ENCODE results near the gene AK5.

Gene AK5

DNA sequence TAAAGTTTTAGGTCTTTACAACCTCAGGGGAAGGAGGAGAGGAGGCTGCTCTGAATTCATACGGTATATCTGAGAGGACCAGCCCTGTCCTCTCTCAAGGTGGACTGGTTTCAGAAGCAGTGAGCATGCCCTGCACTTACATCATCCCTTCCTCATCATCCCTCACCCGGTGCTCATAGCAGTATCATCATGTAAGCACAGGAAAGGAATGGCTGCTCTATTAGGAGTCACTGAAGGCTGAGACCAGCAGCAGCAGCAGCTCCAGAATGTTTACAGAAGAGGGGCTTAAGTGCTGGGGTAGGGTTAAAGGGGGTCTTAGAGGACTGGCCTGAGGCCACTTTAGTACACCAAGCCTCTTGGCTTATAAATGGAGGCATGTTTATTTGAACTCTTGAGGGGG is 185.9 kb downstream of the AK5 start:
- no peak for ATAC-seq
- no peak for TF ChIP-seq ZC3H10 (CRISPR knock-in tag; IDR thresholded peaks at IDR 0.05)
- TF ChIP-seq OSR1 (CRISPR knock-in tag; IDR thresholded peaks at IDR 0.05): no peak
- no peak for TF ChIP-seq RARB (CRISPR knock-in tag; IDR thresholded peaks at IDR 0.05)
- no peak for TF ChIP-seq PPARA (CRISPR knock-in tag; IDR thresholded peaks at IDR 0.05; ENCODE audit: borderline replicate concordance)
- TF ChIP-seq BACH2 (CRISPR knock-in tag; IDR thresholded peaks at IDR 0.05; ENCODE audit: borderline replicate concordance): no peak
- TF ChIP-seq SNAI2 (CRISPR knock-in tag; IDR thresholded peaks at IDR 0.05): no peak
- no peak for TF ChIP-seq TCF4 (CRISPR knock-in tag; IDR thresholded peaks at IDR 0.05; ENCODE audit: borderline replicate concordance)
- no peak for TF ChIP-seq ESRRG (CRISPR knock-in tag; IDR thresholded peaks at IDR 0.05)
- no peak for TF ChIP-seq TOX (CRISPR knock-in tag; IDR thresholded peaks at IDR 0.05; ENCODE audit: borderline replicate concordance)
- no peak for TF ChIP-seq ZFP30 (CRISPR knock-in tag; IDR thresholded peaks at IDR 0.05)
- TF ChIP-seq POU6F1 (CRISPR knock-in tag; IDR thresholded peaks at IDR 0.05; ENCODE audit: borderline replicate concordance, low read depth): no peak
- no peak for TF ChIP-seq CSDC2 (CRISPR knock-in tag; IDR thresholded peaks at IDR 0.05)
- TF ChIP-seq, protein P1, sequence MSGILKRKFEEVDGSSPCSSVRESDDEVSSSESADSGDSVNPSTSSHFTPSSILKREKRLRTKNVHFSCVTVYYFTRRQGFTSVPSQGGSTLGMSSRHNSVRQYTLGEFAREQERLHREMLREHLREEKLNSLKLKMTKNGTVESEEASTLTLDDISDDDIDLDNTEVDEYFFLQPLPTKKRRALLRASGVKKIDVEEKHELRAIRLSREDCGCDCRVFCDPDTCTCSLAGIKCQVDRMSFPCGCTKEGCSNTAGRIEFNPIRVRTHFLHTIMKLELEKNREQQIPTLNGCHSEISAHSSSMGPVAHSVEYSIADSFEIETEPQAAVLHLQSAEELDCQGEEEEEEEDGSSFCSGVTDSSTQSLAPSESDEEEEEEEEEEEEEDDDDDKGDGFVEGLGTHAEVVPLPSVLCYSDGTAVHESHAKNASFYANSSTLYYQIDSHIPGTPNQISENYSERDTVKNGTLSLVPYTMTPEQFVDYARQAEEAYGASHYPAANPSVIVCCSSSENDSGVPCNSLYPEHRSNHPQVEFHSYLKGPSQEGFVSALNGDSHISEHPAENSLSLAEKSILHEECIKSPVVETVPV (CRISPR knock-in tag; IDR thresholded peaks at IDR 0.05): no peak
- TF ChIP-seq, protein P2, sequence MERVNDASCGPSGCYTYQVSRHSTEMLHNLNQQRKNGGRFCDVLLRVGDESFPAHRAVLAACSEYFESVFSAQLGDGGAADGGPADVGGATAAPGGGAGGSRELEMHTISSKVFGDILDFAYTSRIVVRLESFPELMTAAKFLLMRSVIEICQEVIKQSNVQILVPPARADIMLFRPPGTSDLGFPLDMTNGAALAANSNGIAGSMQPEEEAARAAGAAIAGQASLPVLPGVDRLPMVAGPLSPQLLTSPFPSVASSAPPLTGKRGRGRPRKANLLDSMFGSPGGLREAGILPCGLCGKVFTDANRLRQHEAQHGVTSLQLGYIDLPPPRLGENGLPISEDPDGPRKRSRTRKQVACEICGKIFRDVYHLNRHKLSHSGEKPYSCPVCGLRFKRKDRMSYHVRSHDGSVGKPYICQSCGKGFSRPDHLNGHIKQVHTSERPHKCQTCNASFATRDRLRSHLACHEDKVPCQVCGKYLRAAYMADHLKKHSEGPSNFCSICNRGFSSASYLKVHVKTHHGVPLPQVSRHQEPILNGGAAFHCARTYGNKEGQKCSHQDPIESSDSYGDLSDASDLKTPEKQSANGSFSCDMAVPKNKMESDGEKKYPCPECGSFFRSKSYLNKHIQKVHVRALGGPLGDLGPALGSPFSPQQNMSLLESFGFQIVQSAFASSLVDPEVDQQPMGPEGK (CRISPR knock-in tag; IDR thresholded peaks at IDR 0.05; ENCODE audit: borderline replicate concordance): no peak
- no peak for TF ChIP-seq ZFP3 (CRISPR knock-in tag; IDR thresholded peaks at IDR 0.05)
- TF ChIP-seq CREB5 (CRISPR knock-in tag; IDR thresholded peaks at IDR 0.05; ENCODE audit: low read depth): no peak
- no peak for TF ChIP-seq ZNF8 (CRISPR knock-in tag; IDR thresholded peaks at IDR 0.05)
- no peak for TF ChIP-seq ARNTL (CRISPR knock-in tag; IDR thresholded peaks at IDR 0.05; ENCODE audit: borderline replicate concordance, low read depth)

- no peak for ATAC-seq
- no peak for TF ChIP-seq GLIS3 (CRISPR knock-in tag; IDR thresholded peaks at IDR 0.05)
- no peak for TF ChIP-seq TCF4 (CRISPR knock-in tag; IDR thresholded peaks at IDR 0.05; ENCODE audit: borderline replicate concordance)
- no peak for TF ChIP-seq CREB5 (CRISPR knock-in tag; IDR thresholded peaks at IDR 0.05; ENCODE audit: low read depth)
- TF ChIP-seq ISL1 (CRISPR knock-in tag; IDR thresholded peaks at IDR 0.05): no peak
- TF ChIP-seq ZNF70 (CRISPR knock-in tag; IDR thresholded peaks at IDR 0.05): no peak
- TF ChIP-seq TSHZ2 (CRISPR knock-in tag; IDR thresholded peaks at IDR 0.05): no peak
- TF ChIP-seq CSDC2 (CRISPR knock-in tag; IDR thresholded peaks at IDR 0.05): no peak
- TF ChIP-seq POU6F1 (CRISPR knock-in tag; IDR thresholded peaks at IDR 0.05; ENCODE audit: borderline replicate concordance, low read depth): no peak
- TF ChIP-seq ESRRG (CRISPR knock-in tag; IDR thresholded peaks at IDR 0.05): no peak
- TF ChIP-seq ZNF8 (CRISPR knock-in tag; IDR thresholded peaks at IDR 0.05): no peak
- no peak for TF ChIP-seq ZC3H10 (CRISPR knock-in tag; IDR thresholded peaks at IDR 0.05)
- TF ChIP-seq BACH2 (CRISPR knock-in tag; IDR thresholded peaks at IDR 0.05; ENCODE audit: borderline replicate concordance): no peak
- no peak for TF ChIP-seq PPARA (CRISPR knock-in tag; IDR thresholded peaks at IDR 0.05; ENCODE audit: borderline replicate concordance)
- no peak for TF ChIP-seq ZNF565 (CRISPR knock-in tag; conservative IDR thresholded peaks at IDR 0.05; ENCODE audit: low read depth)
- no peak for TF ChIP-seq ARNTL (CRISPR knock-in tag; IDR thresholded peaks at IDR 0.05; ENCODE audit: borderline replicate concordance, low read depth)
- no peak for TF ChIP-seq TOX (CRISPR knock-in tag; IDR thresholded peaks at IDR 0.05; ENCODE audit: borderline replicate concordance)
Observed at GRCh38 chr1:77468257-77468948, 186.6 kb downstream of the AK5 start.

Measured in SK-N-SH treated with all-trans-retinoic acid at 6 μM for 48 hours (cell line).